ENCODE results near the gene HTT-AS.

- TF ChIP-seq CTCF (IDR thresholded peaks at IDR 0.05; ENCODE audit: low read length) (no peak), EZH2 (optimal IDR thresholded peaks at IDR 0.05; ENCODE audit: low read depth, low read length) (no peak)
Observed at GRCh38 chr4:3021627-3022026, 52.7 kb downstream of the HTT-AS start.

Measured in MM.1S (cell line).